Muscle layer of colon (tissue), 2 donors: ENCODE results near the gene NFS1.
"Not testable (repeated sequence)": the region's sequence is repeated elsewhere in the genome, so short reads cannot be mapped to it uniquely, and the experiment has no call there.

Source experiments
- H3K27ac ChIP-seq: one replicate; pipeline ENCODE4 v1.7.0; 2013; ENCODE audit warnings: low read depth, mild to moderate bottlenecking, low read length, moderate library complexity
- H3K27me3 ChIP-seq, 2 donors: one replicate each; pipeline ENCODE4 v1.7.0; 2013; ENCODE audit warnings: low read length in 2 of 2, mild to moderate bottlenecking in 2 of 2; ENCODE audit not compliant: insufficient read depth in 2 of 2, control insufficient read depth in 1 of 2
- H3K36me3 ChIP-seq: one replicate; pipeline ENCODE4 v1.7.0; 2013; ENCODE audit warnings: mild to moderate bottlenecking, low read length; ENCODE audit not compliant: insufficient read depth
- H3K4me1 ChIP-seq: one replicate; pipeline ENCODE4 v1.7.0; 2013; ENCODE audit warnings: mild to moderate bottlenecking, low read length; ENCODE audit not compliant: insufficient read depth
- H3K4me3 ChIP-seq, 2 donors: one replicate each; pipeline ENCODE4 v1.7.0; 2013; ENCODE audit warnings: low read length in 2 of 2, low read depth in 1 of 2, mild to moderate bottlenecking in 1 of 2, moderate library complexity in 1 of 2
- H3K9ac ChIP-seq: one replicate; pipeline ENCODE4 v1.7.0; 2013; ENCODE audit warnings: low read length
- H3K9me3 ChIP-seq: one replicate; pipeline ENCODE4 v1.7.0; 2013; ENCODE audit warnings: mild to moderate bottlenecking, low read length
- donor health status: abdominal sarcoma.
- donor health status: Adenocarcinoma of cecum.

The NFS1 gene

GRCh38 chr20:35714127-35714526, 15.0 kb upstream of the NFS1 start:
- H3K4me1 ChIP-seq, result peaks cover 18% of the 10 kb centered on the region
- no peak overlapping the region for H3K4me3 ChIP-seq
- no peaks in the 10 kb centered on the region for H3K27me3 ChIP-seq
- no peak overlapping the region for H3K27ac ChIP-seq
- peaks cover 91% of the 10 kb centered on the region for H3K36me3 ChIP-seq
- no peaks in the 10 kb centered on the region for H3K9me3 ChIP-seq
- no peak overlapping the region for H3K9ac ChIP-seq

GRCh38 chr20:35713120-35713519, 14.0 kb upstream of the NFS1 start:
- not testable (repeated sequence) for H3K27me3 ChIP-seq, H3K4me3 ChIP-seq, H3K9ac ChIP-seq, H3K9me3 ChIP-seq, H3K27ac ChIP-seq
- Histone ChIP-seq H3K4me1 (peaks cover 20% of the 10 kb centered on the region), H3K36me3 (peaks cover 82% of the 10 kb centered on the region)

- Histone ChIP-seq H3K27me3 (no peaks in the 10 kb centered on the region), H3K9ac (no peak overlapping the region), H3K36me3 (peaks cover 68% of the 10 kb centered on the region), H3K27ac (no peak overlapping the region), H3K4me3 (no peak overlapping the region), H3K9me3 (no peaks in the 10 kb centered on the region), H3K4me1 (peaks cover 20% of the 10 kb centered on the region)
Observed at GRCh38 chr20:35711588-35712209, 12.5 kb upstream of the NFS1 start.

GRCh38 chr20:35710884-35711587, 11.9 kb upstream of the NFS1 start:
- Histone ChIP-seq H3K27me3 (no peaks in the 10 kb centered on the region), H3K27ac (no peak overlapping the region), H3K4me3 (no peak overlapping the region), H3K4me1 (peaks cover 20% of the 10 kb centered on the region), H3K9ac (no peak overlapping the region), H3K9me3 (no peaks in the 10 kb centered on the region), H3K36me3 (peaks cover 68% of the 10 kb centered on the region)

GRCh38 chr20:35710039-35710438, 10.9 kb upstream of the NFS1 start:
- Histone ChIP-seq H3K27ac (no peak overlapping the region), H3K9ac (no peak overlapping the region), H3K36me3 (peaks cover 66% of the 10 kb centered on the region), H3K9me3 (no peaks in the 10 kb centered on the region), H3K27me3 (no peaks in the 10 kb centered on the region), H3K4me1 (peaks cover 20% of the 10 kb centered on the region), H3K4me3 (no peak overlapping the region)

GRCh38 chr20:35709259-35709658, 10.1 kb upstream of the NFS1 start:
- Histone ChIP-seq H3K36me3 (peaks cover 70% of the 10 kb centered on the region), H3K9ac (no peak overlapping the region), H3K27ac (no peak overlapping the region)

GRCh38 chr20:35708502-35708901, 9.3 kb upstream of the NFS1 start:
- Histone ChIP-seq H3K9ac (no peak overlapping the region), H3K4me1 (peaks cover 20% of the 10 kb centered on the region), H3K27ac (no peak overlapping the region), H3K4me3 (no peak overlapping the region), H3K27me3 (no peaks in the 10 kb centered on the region), H3K9me3 (no peaks in the 10 kb centered on the region), H3K36me3 (peaks cover 70% of the 10 kb centered on the region)

More at GRCh38 chr20:35709259-35709658, 10.1 kb upstream of the NFS1 start:
- Histone ChIP-seq H3K9me3 (no peaks in the 10 kb centered on the region), H3K4me3 (no peak overlapping the region), H3K27me3 (no peaks in the 10 kb centered on the region), H3K4me1 (peaks cover 20% of the 10 kb centered on the region)

- Histone ChIP-seq H3K4me1 (peaks cover 20% of the 10 kb centered on the region), H3K36me3 (peaks cover 72% of the 10 kb centered on the region)
- H3K27ac ChIP-seq, H3K9ac ChIP-seq, H3K9me3 ChIP-seq, H3K27me3 ChIP-seq, H3K4me3 ChIP-seq: not testable (repeated sequence)
Observed at GRCh38 chr20:35706591-35707529, 7.7 kb upstream of the NFS1 start.

- H3K27me3 ChIP-seq, H3K27ac ChIP-seq, H3K9ac ChIP-seq, H3K4me3 ChIP-seq, H3K9me3 ChIP-seq: not testable (repeated sequence)
- Histone ChIP-seq H3K36me3 (peaks cover 64% of the 10 kb centered on the region), H3K4me1 (peaks cover 16% of the 10 kb centered on the region)
Observed at GRCh38 chr20:35705894-35706293, 6.7 kb upstream of the NFS1 start.

GRCh38 chr20:35704514-35705261, 5.5 kb upstream of the NFS1 start:
- Histone ChIP-seq H3K4me1 (peaks cover 12% of the 10 kb centered on the region), H3K27me3 (no peaks in the 10 kb centered on the region), H3K9ac (no peak overlapping the region), H3K27ac (no peak overlapping the region), H3K9me3 (no peaks in the 10 kb centered on the region), H3K4me3 (no peak overlapping the region), H3K36me3 (peaks cover 52% of the 10 kb centered on the region)
